ENCODE measurements around the gene DNAJC17.

DNAJC17 gene

GRCh38 chr15:40823572-40824343 is 16.5 kb upstream of the DNAJC17 start:
- no peak overlapping the region for H3K4me3 ChIP-seq (ENCODE audit: low read length)
- peak; percentile 85 for DNase-seq (ENCODE audit: low read depth)
- TF ChIP-seq, protein P1, sequence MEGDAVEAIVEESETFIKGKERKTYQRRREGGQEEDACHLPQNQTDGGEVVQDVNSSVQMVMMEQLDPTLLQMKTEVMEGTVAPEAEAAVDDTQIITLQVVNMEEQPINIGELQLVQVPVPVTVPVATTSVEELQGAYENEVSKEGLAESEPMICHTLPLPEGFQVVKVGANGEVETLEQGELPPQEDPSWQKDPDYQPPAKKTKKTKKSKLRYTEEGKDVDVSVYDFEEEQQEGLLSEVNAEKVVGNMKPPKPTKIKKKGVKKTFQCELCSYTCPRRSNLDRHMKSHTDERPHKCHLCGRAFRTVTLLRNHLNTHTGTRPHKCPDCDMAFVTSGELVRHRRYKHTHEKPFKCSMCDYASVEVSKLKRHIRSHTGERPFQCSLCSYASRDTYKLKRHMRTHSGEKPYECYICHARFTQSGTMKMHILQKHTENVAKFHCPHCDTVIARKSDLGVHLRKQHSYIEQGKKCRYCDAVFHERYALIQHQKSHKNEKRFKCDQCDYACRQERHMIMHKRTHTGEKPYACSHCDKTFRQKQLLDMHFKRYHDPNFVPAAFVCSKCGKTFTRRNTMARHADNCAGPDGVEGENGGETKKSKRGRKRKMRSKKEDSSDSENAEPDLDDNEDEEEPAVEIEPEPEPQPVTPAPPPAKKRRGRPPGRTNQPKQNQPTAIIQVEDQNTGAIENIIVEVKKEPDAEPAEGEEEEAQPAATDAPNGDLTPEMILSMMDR (IDR thresholded peaks at IDR 0.05; ENCODE audit: insufficient read depth, low read depth, low read length, missing control alignments): no peak

DNA sequence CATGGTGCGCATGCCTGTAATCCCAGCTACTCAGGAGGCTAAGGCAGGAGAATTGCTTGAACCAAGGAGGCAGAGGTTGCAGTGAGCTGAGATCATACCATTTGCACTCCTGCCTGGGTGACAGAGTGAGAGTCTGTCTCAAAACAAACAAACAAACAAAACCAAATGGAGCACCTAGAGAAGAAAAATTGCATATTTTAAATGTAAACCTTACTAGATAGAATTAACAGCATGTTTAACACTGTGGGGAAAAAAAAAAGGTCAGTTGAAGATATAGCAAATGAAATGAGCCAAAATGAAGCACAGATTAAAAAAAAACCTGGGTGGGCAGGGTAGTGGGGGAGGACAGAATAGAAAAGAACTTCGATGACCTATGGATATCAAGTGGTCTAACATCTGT is 13.9 kb upstream of the DNAJC17 start:
- TF ChIP-seq, protein P1 (IDR thresholded peaks at IDR 0.05; ENCODE audit: insufficient read depth, low read depth, low read length, missing control alignments): no peak
- no peak overlapping the region for H3K4me3 ChIP-seq (ENCODE audit: low read length)
- DNase-seq (ENCODE audit: low read depth): no peak

DNA sequence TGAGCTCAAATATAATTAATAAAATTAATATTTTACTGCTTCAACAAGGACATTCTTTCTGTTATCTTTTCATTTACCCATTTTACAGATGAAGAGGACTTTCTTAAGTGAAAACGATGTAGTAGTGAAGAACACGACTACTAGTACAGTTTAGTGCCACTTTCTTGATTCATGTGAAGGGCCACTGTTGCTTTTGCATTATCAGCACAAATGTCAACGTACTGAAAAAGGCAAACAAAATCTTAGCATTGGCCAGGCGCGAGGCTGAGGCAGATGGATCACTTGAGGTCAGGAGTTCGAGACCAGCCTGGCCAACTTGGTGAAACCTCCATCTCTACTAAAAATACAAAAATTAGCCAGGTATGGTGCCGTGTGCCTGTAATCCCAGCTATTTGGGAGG is 11.8 kb upstream of the DNAJC17 start:
- TF ChIP-seq, protein P1 (IDR thresholded peaks at IDR 0.05; ENCODE audit: insufficient read depth, low read depth, low read length, missing control alignments): no peak
- no peak overlapping the region for H3K4me3 ChIP-seq (ENCODE audit: low read length)
- DNase-seq (ENCODE audit: low read depth): no peak

GRCh38 chr15:40815042-40815698 is 7.9 kb upstream of the DNAJC17 start:
- TF ChIP-seq, protein P1 (IDR thresholded peaks at IDR 0.05; ENCODE audit: insufficient read depth, low read depth, low read length, missing control alignments): no peak
- no peak overlapping the region for H3K4me3 ChIP-seq (ENCODE audit: low read length)

DNA sequence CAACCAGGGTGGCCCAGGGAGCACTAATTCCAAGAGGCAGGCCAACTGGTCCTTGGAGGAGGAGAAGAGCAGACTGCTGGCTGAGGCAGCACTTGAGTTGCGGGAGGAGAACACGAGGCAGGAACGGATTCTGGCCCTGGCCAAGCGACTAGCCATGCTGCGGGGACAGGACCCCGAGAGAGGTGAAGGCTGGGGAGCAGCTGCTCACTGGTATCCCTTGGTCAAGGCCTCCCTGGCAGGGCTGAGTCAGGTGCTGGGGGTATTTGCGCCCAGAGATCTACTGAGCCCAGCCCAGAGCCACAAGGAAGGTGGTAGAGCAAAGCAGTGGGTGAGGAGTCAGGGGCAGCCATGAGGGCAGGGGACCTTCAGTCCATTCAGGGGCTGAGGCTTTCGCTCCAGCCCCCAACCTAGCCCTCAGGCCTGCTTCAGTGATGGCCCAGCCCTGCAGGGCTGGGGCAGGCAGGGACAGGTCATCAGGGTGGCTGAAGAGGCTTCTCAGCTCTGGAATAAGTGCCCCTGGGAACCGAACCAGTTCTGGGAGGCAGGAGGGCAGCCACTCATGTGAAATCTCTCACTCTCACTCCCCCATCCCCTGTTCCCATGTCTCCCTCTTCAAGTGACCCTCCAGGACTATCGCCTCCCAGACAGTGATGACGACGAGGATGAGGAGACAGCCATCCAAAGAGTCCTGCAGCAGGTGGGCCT is 5.6 kb upstream of the DNAJC17 start:
- TF ChIP-seq, protein P1 (IDR thresholded peaks at IDR 0.05; ENCODE audit: insufficient read depth, low read depth, low read length, missing control alignments): no peak
- no peak for DNase-seq (ENCODE audit: low read depth)
- H3K4me3 ChIP-seq (ENCODE audit: low read length): no peak overlapping the region

More at GRCh38 chr15:40815042-40815698, 7.9 kb upstream of the DNAJC17 start:
- DNase-seq (ENCODE audit: low read depth): no peak

- no peak for DNase-seq (ENCODE audit: low read depth)
- TF ChIP-seq, protein P1 (IDR thresholded peaks at IDR 0.05; ENCODE audit: insufficient read depth, low read depth, low read length, missing control alignments): no peak
- H3K4me3 ChIP-seq (ENCODE audit: low read length): no peak overlapping the region
These were observed 1.7 kb upstream of the DNAJC17 start for GRCh38 chr15:40808861-40809450.
